ENCODE measurements around the gene OSBPL8.

Gene OSBPL8

DNA sequence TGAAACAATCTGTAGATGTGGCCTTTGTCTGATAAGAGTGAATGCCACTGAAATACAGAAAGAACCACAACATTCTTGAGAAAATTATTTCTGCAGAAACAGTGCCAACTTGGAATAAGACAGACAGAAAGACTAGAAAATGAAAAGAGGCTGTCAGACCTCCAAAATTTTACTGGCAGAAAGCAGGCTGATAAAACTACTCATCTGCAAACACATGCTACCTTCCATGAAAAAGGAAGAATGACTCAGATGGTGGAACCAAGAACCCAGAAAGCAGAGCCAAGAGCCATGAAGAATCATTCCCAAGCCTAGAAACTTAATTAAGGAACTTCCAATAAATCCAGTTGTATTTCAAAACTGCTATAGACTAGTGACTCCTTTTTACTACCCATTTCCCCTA is 31.9 kb upstream of the OSBPL8 start:
- Histone ChIP-seq H3K9me2 (replicated peaks; ENCODE audit: insufficient read depth, low read length) (no peaks in the 10 kb centered on the region), H3K4me2 (ENCODE audit: low read depth, low read length, poor library complexity, severe bottlenecking) (no peak overlapping the region), H4K20me1 (ENCODE audit: low read depth, low read length) (no peaks in the 10 kb centered on the region), H2AFZ (ENCODE audit: low read depth, low read length, severe bottlenecking) (no peak overlapping the region), H3K9ac (ENCODE audit: low read length) (no peak overlapping the region), H3F3A (ENCODE audit: insufficient read depth) (no peaks in the 10 kb centered on the region), H3K36me3 (ENCODE audit: low read length) (no peaks in the 10 kb centered on the region), H3K27me3 (ENCODE audit: low read length) (no peaks in the 10 kb centered on the region), H3K4me3 (ENCODE audit: insufficient read depth, low read length, poor library complexity, severe bottlenecking) (no peak overlapping the region), H3K79me2 (ENCODE audit: insufficient read depth, low read length) (no peaks in the 10 kb centered on the region), H3K9me3 (ENCODE audit: insufficient read depth, low read length) (no peaks in the 10 kb centered on the region), H3K27ac (ENCODE audit: low read depth, low read length) (no peak overlapping the region)
- TF ChIP-seq EZH2phosphoT487 (conservative IDR thresholded peaks at IDR 0.05; ENCODE audit: low read length) = no peak
- TF ChIP-seq, protein P1, sequence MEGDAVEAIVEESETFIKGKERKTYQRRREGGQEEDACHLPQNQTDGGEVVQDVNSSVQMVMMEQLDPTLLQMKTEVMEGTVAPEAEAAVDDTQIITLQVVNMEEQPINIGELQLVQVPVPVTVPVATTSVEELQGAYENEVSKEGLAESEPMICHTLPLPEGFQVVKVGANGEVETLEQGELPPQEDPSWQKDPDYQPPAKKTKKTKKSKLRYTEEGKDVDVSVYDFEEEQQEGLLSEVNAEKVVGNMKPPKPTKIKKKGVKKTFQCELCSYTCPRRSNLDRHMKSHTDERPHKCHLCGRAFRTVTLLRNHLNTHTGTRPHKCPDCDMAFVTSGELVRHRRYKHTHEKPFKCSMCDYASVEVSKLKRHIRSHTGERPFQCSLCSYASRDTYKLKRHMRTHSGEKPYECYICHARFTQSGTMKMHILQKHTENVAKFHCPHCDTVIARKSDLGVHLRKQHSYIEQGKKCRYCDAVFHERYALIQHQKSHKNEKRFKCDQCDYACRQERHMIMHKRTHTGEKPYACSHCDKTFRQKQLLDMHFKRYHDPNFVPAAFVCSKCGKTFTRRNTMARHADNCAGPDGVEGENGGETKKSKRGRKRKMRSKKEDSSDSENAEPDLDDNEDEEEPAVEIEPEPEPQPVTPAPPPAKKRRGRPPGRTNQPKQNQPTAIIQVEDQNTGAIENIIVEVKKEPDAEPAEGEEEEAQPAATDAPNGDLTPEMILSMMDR (IDR thresholded peaks at IDR 0.05; ENCODE audit: insufficient read depth, low read length, poor library complexity, severe bottlenecking) = no peak

DNA sequence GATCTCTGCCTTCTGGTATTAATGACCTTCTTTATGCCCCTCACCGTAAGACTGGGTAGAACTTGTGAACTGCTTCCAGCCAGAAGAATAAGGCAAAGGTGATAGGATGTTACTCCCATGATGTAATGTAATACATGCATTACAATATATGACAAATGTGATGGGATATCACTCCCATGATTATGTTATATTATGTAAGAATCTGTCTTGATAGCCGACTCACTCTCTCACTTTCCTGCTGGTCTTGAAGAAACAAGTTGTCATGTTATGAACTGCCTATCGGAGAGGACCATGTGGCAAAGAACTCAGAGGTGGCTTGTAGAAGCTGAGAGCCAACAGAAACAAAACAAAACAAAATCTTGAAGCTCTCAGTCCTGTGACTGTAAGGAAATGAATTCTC is 30.6 kb upstream of the OSBPL8 start:
- H3K9ac ChIP-seq (ENCODE audit: low read length) = no peak overlapping the region
- TF ChIP-seq EZH2phosphoT487 (conservative IDR thresholded peaks at IDR 0.05; ENCODE audit: low read length) = no peak
- TF ChIP-seq, protein P1 (IDR thresholded peaks at IDR 0.05; ENCODE audit: insufficient read depth, low read length, poor library complexity, severe bottlenecking) = no peak
- H4K20me1 ChIP-seq (ENCODE audit: low read depth, low read length) = no peaks in the 10 kb centered on the region
- H3F3A ChIP-seq (ENCODE audit: insufficient read depth) = no peaks in the 10 kb centered on the region
- no peaks in the 10 kb centered on the region for H3K36me3 ChIP-seq (ENCODE audit: low read length)
- H3K27me3 ChIP-seq (ENCODE audit: low read length) = no peaks in the 10 kb centered on the region
- no peak overlapping the region for H3K4me2 ChIP-seq (ENCODE audit: low read depth, low read length, poor library complexity, severe bottlenecking)
- no peaks in the 10 kb centered on the region for H3K79me2 ChIP-seq (ENCODE audit: insufficient read depth, low read length)
- no peak overlapping the region for H3K4me3 ChIP-seq (ENCODE audit: insufficient read depth, low read length, poor library complexity, severe bottlenecking)
- H3K27ac ChIP-seq (ENCODE audit: low read depth, low read length) = no peak overlapping the region
- H3K9me2 ChIP-seq (replicated peaks; ENCODE audit: insufficient read depth, low read length) = no peaks in the 10 kb centered on the region
- no peak overlapping the region for H2AFZ ChIP-seq (ENCODE audit: low read depth, low read length, severe bottlenecking)
- no peaks in the 10 kb centered on the region for H3K9me3 ChIP-seq (ENCODE audit: insufficient read depth, low read length)

DNA sequence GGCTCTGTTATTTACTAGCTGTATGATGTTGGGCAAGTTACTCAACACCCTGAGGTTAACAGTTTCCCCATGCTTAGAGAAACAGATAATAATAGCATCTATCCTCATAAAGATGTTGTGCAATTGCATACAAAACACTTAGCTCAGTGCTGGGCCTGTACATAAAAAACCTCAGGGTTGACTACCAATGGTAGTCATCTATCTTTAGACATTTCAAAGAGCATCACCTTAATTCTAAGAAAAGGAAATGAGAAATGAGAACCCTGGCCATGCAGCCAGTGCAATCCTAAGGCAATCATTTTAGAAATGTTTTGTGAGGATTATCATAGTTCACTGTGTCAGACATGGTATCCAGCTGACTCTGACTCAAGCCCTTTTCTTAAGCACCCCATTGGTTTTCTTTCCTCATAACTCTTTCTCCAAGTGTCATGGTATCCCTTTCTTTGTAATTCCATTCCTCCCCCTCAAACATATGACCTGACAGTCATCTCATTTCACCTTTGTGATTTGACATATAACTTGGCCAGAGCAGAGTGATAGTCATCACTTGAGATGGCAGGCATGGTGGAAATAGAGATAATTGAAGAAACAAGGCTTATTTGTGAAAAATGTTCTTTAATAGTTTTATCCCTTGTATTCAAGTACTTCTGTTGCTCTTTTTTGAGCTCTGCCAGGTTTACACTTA is 29.5 kb upstream of the OSBPL8 start:
- H2AFZ ChIP-seq (ENCODE audit: low read depth, low read length, severe bottlenecking) = no peak overlapping the region
- no peak overlapping the region for H3K4me2 ChIP-seq (ENCODE audit: low read depth, low read length, poor library complexity, severe bottlenecking)

DNA sequence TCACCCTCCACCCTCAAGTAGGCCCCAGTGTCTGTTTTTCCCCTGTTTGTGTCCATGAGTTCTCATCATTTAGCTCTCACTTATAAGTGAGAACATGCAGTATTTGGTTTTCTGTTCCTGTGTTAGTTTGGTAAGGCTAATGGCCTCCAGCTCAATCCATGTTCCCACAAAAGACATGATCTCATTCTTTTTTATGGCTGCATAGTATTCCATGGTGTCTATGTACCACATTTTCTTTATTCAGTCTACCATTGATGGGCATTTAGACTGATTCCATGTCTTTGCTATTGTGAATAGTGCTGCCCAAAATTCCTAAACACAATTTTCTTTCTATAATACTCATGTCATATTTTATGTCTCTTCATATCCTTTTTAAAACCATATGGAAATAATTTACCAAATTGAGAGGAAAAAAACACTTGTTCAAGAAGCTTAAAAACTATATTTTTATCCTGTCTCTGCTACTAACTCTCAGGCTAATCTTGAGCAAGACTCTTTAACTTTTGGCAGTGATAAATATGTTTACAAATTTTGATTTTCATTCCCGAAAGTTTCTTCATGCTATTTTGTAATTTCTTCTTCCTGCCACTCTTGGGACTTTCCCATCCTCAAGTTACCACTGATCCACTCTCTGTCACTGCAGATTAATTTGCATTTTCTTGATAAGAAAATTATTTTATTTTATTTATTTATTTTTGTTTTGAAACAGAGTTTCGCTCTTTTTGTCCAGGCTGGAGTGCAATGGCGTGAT is 28.0 kb upstream of the OSBPL8 start:
- H3K27me3 ChIP-seq (ENCODE audit: low read length) = no peaks in the 10 kb centered on the region
- H3K36me3 ChIP-seq (ENCODE audit: low read length) = no peaks in the 10 kb centered on the region
- H2AFZ ChIP-seq (ENCODE audit: low read depth, low read length, severe bottlenecking) = no peak overlapping the region
- TF ChIP-seq EZH2phosphoT487 (conservative IDR thresholded peaks at IDR 0.05; ENCODE audit: low read length) = no peak
- TF ChIP-seq, protein P1 (IDR thresholded peaks at IDR 0.05; ENCODE audit: insufficient read depth, low read length, poor library complexity, severe bottlenecking) = no peak
- no peaks in the 10 kb centered on the region for H4K20me1 ChIP-seq (ENCODE audit: low read depth, low read length)
- H3K9me2 ChIP-seq (replicated peaks; ENCODE audit: insufficient read depth, low read length) = no peaks in the 10 kb centered on the region
- no peaks in the 10 kb centered on the region for H3K79me2 ChIP-seq (ENCODE audit: insufficient read depth, low read length)
- no peaks in the 10 kb centered on the region for H3K9me3 ChIP-seq (ENCODE audit: insufficient read depth, low read length)
- H3K4me3 ChIP-seq (ENCODE audit: insufficient read depth, low read length, poor library complexity, severe bottlenecking) = no peak overlapping the region
- H3K27ac ChIP-seq (ENCODE audit: low read depth, low read length) = no peak overlapping the region
- no peak overlapping the region for H3K9ac ChIP-seq (ENCODE audit: low read length)
- no peak overlapping the region for H3K4me2 ChIP-seq (ENCODE audit: low read depth, low read length, poor library complexity, severe bottlenecking)
- no peaks in the 10 kb centered on the region for H3F3A ChIP-seq (ENCODE audit: insufficient read depth)

More for the DNA sequence above, 29.5 kb upstream of the OSBPL8 start:
- TF ChIP-seq EZH2phosphoT487 (conservative IDR thresholded peaks at IDR 0.05; ENCODE audit: low read length) = no peak
- no peaks in the 10 kb centered on the region for H3K79me2 ChIP-seq (ENCODE audit: insufficient read depth, low read length)
- no peak overlapping the region for H3K27ac ChIP-seq (ENCODE audit: low read depth, low read length)
- H3K9me2 ChIP-seq (replicated peaks; ENCODE audit: insufficient read depth, low read length) = no peaks in the 10 kb centered on the region
- H3K9me3 ChIP-seq (ENCODE audit: insufficient read depth, low read length) = no peaks in the 10 kb centered on the region
- no peak overlapping the region for H3K4me3 ChIP-seq (ENCODE audit: insufficient read depth, low read length, poor library complexity, severe bottlenecking)
- H3K27me3 ChIP-seq (ENCODE audit: low read length) = no peaks in the 10 kb centered on the region
- no peaks in the 10 kb centered on the region for H3K36me3 ChIP-seq (ENCODE audit: low read length)
- no peaks in the 10 kb centered on the region for H4K20me1 ChIP-seq (ENCODE audit: low read depth, low read length)
- H3F3A ChIP-seq (ENCODE audit: insufficient read depth) = no peaks in the 10 kb centered on the region
- no peak overlapping the region for H3K9ac ChIP-seq (ENCODE audit: low read length)
